Natural killer cell (primary cell): Measurements from ENCODE around the gene PCARE. TPM values are rescaled to one million over a fixed set of nuclear protein-coding genes. Genes with fewer than 3 reads are reported as not detected.

ENCODE experiments used
- ATAC-seq, 3 donors: fragments of 150-1000 bp in 2 of 3; fragments of 200-7000 bp in 1 of 3; cut with Tn5 transposase; 1 replicate in 1 of 3; 2 replicates in 2 of 3; pipeline ENCODE4 v1.10.0; 2021; ENCODE audit warnings: mild to moderate bottlenecking in 2 of 3, moderate library complexity in 2 of 3
- DNase-seq, 2 donors: peaks; one replicate each; pipeline versions ENCODE4 v3.0.0 to v3.0.0-alpha.2; 2013 to 2021; ENCODE audit warnings: mixed read lengths in 1 of 2
- H3K27ac ChIP-seq: one replicate; pipeline ENCODE4 v1.5.1; 2013; ENCODE audit warnings: mild to moderate bottlenecking, low read length
- H3K27me3 ChIP-seq: one replicate; pipeline ENCODE4 v1.6.1; 2013; ENCODE audit warnings: low read length; ENCODE audit not compliant: control insufficient read depth, insufficient read depth
- H3K36me3 ChIP-seq: one replicate; pipeline ENCODE4 v1.6.1; 2013; ENCODE audit warnings: low read length; ENCODE audit not compliant: control insufficient read depth, insufficient read depth
- H3K4me1 ChIP-seq: one replicate; pipeline ENCODE4 v1.6.1; 2013; ENCODE audit warnings: low read length; ENCODE audit not compliant: control insufficient read depth, insufficient read depth
- H3K4me3 ChIP-seq: one replicate; pipeline ENCODE4 v1.5.1; 2013; ENCODE audit warnings: low read length
- H3K9me3 ChIP-seq: one replicate; pipeline ENCODE4 v1.6.1; 2013; ENCODE audit warnings: low read length; ENCODE audit not compliant: control insufficient read depth, insufficient read depth
- H3K27ac Mint-ChIP-seq, 2 donors: one replicate each; pipeline ENCODE4 v1.8.0; 2022; ENCODE audit warnings: mild to moderate bottlenecking in 2 of 2, mixed read lengths in 2 of 2, moderate library complexity in 1 of 2
- H3K27me3 Mint-ChIP-seq, 2 donors: one replicate each; pipeline ENCODE4 v1.8.0; 2022; ENCODE audit warnings: low read depth in 2 of 2, mixed read lengths in 2 of 2
- H3K36me3 Mint-ChIP-seq: one replicate; pipeline ENCODE4 v1.8.0; 2022; ENCODE audit warnings: mixed read lengths
- H3K4me1 Mint-ChIP-seq, 2 donors: one replicate each; pipeline ENCODE4 v1.8.0; 2022; ENCODE audit warnings: mixed read lengths in 2 of 2
- H3K4me3 Mint-ChIP-seq: one replicate; pipeline ENCODE4 v1.8.0; 2022; ENCODE audit warnings: mild to moderate bottlenecking, moderate library complexity, mixed read lengths
- H3K9me3 Mint-ChIP-seq, 2 donors: one replicate each; pipeline ENCODE4 v1.8.0; 2022; ENCODE audit warnings: mixed read lengths in 2 of 2
- WGBS: methylation state at CpG from one replicate; pipeline ENCODE4 v1.1.7; 2013; ENCODE audit warnings: missing lambda C conversion rate; ENCODE audit not compliant: insufficient coverage; 5-methylcytosine and 5-hydroxymethylcytosine counted together
- intact Hi-C: fragments of 100-400 bp; cut with micrococcal nuclease; formaldehyde crosslinking; loops from one replicate; pipeline ENCODE4 v1.14.2; 2022
- total RNA-seq, 4 donors: library from RNA; stranded (reverse); fragments of 120-200 nt in 1 of 4; gene quantifications; one replicate each; pipeline versions ENCODE4 v1.2.3 to v1.2.4, GENCODE V29; 2013 to 2022
- TF ChIP-seq, protein P1 (sequence below): fragments of 200-600 bp; IDR thresholded peaks from one replicate; pipeline ENCODE4 v1.8.0; 2022; ENCODE audit warnings: antibody characterized with exemption

PCARE gene
- total RNA-seq, 3 donors from 2014 or later (not counting 1 experiment from before 2014, with no cell fraction given) = not detected

DNA sequence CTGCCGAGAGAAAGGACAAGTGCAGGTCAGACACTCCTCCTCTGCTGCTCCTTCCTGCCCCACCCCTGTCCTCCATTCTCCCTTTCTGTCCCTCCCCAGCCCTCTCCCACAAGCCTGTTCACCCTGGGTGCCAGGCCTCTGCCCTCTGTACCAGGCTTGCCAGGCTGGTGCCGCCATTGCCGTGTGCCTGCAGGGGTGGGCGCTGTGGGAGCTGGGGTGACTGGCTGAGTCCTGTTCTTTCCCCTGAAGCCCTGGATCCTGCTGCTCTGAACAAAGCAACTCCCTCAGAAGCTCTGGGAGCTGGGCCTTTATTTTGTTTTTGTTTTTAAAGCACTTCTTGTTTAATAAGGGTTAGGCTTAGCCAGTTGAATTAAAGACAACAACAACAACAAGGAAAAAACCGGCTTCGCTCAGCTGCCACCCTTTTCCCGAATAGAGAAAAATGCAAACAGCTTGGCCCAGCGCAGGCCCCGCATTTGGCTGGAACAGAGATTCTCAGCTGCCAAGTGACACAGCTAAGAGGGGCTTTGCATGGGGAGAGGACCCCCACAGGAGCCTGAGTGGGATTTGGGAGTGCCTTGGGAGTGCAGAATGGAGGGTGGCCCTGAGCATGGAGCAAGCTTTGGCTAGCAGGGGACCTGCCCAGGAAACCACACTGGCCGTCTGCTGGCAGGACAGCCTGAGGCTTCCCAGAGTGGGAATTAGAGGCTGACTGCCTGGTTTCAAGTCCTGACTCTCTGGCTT, 9.1 kb downstream of the PCARE start:
- no peak overlapping the region for H3K4me3 Mint-ChIP-seq
- H3K4me1 Mint-ChIP-seq = no peaks in the 10 kb centered on the region
- no peaks in the 10 kb centered on the region for H3K36me3 Mint-ChIP-seq
- no peaks in the 10 kb centered on the region for H3K36me3 ChIP-seq
- ATAC-seq (no peak), DNase-seq (no peak)
- H3K9me3 Mint-ChIP-seq = no peaks in the 10 kb centered on the region
- no peaks in the 10 kb centered on the region for H3K27me3 ChIP-seq
- intact Hi-C loops = no loop called here
- H3K27ac Mint-ChIP-seq = no peak overlapping the region
- H3K27ac ChIP-seq = no peak overlapping the region
- no peaks in the 10 kb centered on the region for H3K9me3 ChIP-seq
- H3K27me3 Mint-ChIP-seq = no peaks in the 10 kb centered on the region
- TF ChIP-seq, protein P1, sequence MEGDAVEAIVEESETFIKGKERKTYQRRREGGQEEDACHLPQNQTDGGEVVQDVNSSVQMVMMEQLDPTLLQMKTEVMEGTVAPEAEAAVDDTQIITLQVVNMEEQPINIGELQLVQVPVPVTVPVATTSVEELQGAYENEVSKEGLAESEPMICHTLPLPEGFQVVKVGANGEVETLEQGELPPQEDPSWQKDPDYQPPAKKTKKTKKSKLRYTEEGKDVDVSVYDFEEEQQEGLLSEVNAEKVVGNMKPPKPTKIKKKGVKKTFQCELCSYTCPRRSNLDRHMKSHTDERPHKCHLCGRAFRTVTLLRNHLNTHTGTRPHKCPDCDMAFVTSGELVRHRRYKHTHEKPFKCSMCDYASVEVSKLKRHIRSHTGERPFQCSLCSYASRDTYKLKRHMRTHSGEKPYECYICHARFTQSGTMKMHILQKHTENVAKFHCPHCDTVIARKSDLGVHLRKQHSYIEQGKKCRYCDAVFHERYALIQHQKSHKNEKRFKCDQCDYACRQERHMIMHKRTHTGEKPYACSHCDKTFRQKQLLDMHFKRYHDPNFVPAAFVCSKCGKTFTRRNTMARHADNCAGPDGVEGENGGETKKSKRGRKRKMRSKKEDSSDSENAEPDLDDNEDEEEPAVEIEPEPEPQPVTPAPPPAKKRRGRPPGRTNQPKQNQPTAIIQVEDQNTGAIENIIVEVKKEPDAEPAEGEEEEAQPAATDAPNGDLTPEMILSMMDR = no peak
- H3K4me3 ChIP-seq = no peak overlapping the region
- H3K4me1 ChIP-seq = no peaks in the 10 kb centered on the region
- 94% methylated on average over 10 of the region's 10 CpGs for WGBS

GRCh38 chr2:29064746-29065067, 9.6 kb downstream of the PCARE start:
- H3K27ac ChIP-seq = no peak overlapping the region
- no peaks in the 10 kb centered on the region for H3K36me3 Mint-ChIP-seq
- no peak overlapping the region for H3K4me3 Mint-ChIP-seq
- no peaks in the 10 kb centered on the region for H3K27me3 Mint-ChIP-seq
- H3K4me1 ChIP-seq = no peaks in the 10 kb centered on the region
- ATAC-seq (no peak), DNase-seq (no peak)
- intact Hi-C loops = no loop called here
- H3K4me3 ChIP-seq = no peak overlapping the region
- no peaks in the 10 kb centered on the region for H3K4me1 Mint-ChIP-seq
- H3K27ac Mint-ChIP-seq = no peak overlapping the region
- no peaks in the 10 kb centered on the region for H3K9me3 Mint-ChIP-seq
- 94% methylated on average over 11 of the region's 11 CpGs for WGBS
- H3K9me3 ChIP-seq = no peaks in the 10 kb centered on the region
- H3K27me3 ChIP-seq = no peaks in the 10 kb centered on the region
- TF ChIP-seq, protein P1 = no peak
- no peaks in the 10 kb centered on the region for H3K36me3 ChIP-seq

- intact Hi-C loops = no loop called here
- DNase-seq (no peak), ATAC-seq (no peak)
- Mint-ChIP-seq H3K4me3 (no peak overlapping the region), H3K27ac (no peak overlapping the region), H3K4me1 (no peaks in the 10 kb centered on the region), H3K36me3 (no peaks in the 10 kb centered on the region), H3K27me3 (no peaks in the 10 kb centered on the region), H3K9me3 (no peaks in the 10 kb centered on the region)
- Histone ChIP-seq H3K36me3 (no peaks in the 10 kb centered on the region), H3K4me1 (no peaks in the 10 kb centered on the region), H3K27ac (no peak overlapping the region), H3K27me3 (no peaks in the 10 kb centered on the region), H3K4me3 (no peak overlapping the region), H3K9me3 (no peaks in the 10 kb centered on the region)
- TF ChIP-seq, protein P1 = no peak
- 92% methylated on average over 4 of the region's 4 CpGs for WGBS
Observed at GRCh38 chr2:29064346-29064715, 10.0 kb downstream of the PCARE start.
